Spleen (tissue), 13 donors: ENCODE measurements around the gene KLK7. TPM values are rescaled to one million over a fixed set of nuclear protein-coding genes. Genes with fewer than 3 reads are reported as not detected.

Experiments used
- DNase-seq: peaks from one replicate; pipeline ENCODE4 v3.0.0-alpha.2; 2020
- H3K27ac ChIP-seq, 8 donors: fragments of 200-600 bp; sonication (generic) in 7 of 8; 1 replicate in 4 of 8; 2 replicates in 4 of 8; pipeline versions ENCODE4 v1.5.0 to v1.8.0; 2016 to 2021; ENCODE audit warnings: inconsistent platforms in 4 of 8, mild to moderate bottlenecking in 4 of 8, moderate library complexity in 1 of 8
- H3K27me3 ChIP-seq, 7 donors: fragments of 200-600 bp; sonication (generic) in 6 of 7; replicated peaks in 1 of 7; 1 replicate in 4 of 7; 2 replicates in 3 of 7; pipeline versions ENCODE4 v1.5.0 to v1.8.0; 2016 to 2021; ENCODE audit warnings: inconsistent platforms in 3 of 7, mild to moderate bottlenecking in 1 of 7
- H3K36me3 ChIP-seq, 6 donors: fragments of 200-600 bp; sonication (generic) in 5 of 6; 1 replicate in 4 of 6; 2 replicates in 2 of 6; pipeline versions ENCODE4 v1.5.0 to v1.8.0; 2016 to 2021; ENCODE audit warnings: inconsistent platforms in 2 of 6
- H3K4me1 ChIP-seq, 6 donors: fragments of 200-600 bp; sonication (generic) in 5 of 6; 1 replicate in 3 of 6; 2 replicates in 3 of 6; pipeline versions ENCODE4 v1.5.0 to v1.8.0; 2016 to 2021; ENCODE audit warnings: inconsistent platforms in 3 of 6
- H3K4me3 ChIP-seq, 8 donors: fragments of 200-600 bp; sonication (generic) in 7 of 8; 1 replicate in 4 of 8; 2 replicates in 4 of 8; pipeline versions ENCODE4 v1.5.0 to v1.8.0; 2016 to 2021; ENCODE audit warnings: inconsistent platforms in 4 of 8, mild to moderate bottlenecking in 4 of 8, moderate library complexity in 2 of 8
- H3K9me3 ChIP-seq, 8 donors: fragments of 200-600 bp; sonication (generic) in 7 of 8; 1 replicate in 4 of 8; 2 replicates in 4 of 8; pipeline versions ENCODE4 v1.5.0 to v1.8.0; 2016 to 2021; ENCODE audit warnings: inconsistent platforms in 4 of 8
- POLR2A ChIP-seq, 3 donors: fragments of 450-650 bp; IDR thresholded peaks; one replicate each; pipeline ENCODE4 v1.5.1; 2017; ENCODE audit warnings: antibody characterized with exemption in 3 of 3, mild to moderate bottlenecking in 1 of 3
- POLR2AphosphoS5 ChIP-seq, 3 donors: sonication (generic); formaldehyde crosslinking; IDR thresholded peaks; one replicate each; pipeline ENCODE4 v1.5.1; 2017; ENCODE audit warnings: antibody characterized with exemption in 3 of 3
- WGBS, 5 donors: extraction: QIAGEN DNeasy Blood & Tissue Kit in 3 of 5; methylation state at CpG; one replicate each; pipeline versions ENCODE4 v1.1.5 to v1.1.7; 2013 to 2018; 5-methylcytosine and 5-hydroxymethylcytosine counted together
- intact Hi-C: fragments of 100-400 bp; cut with DNase I; formaldehyde crosslinking; loops from one replicate; pipeline ENCODE4 v1.15.0; 2023; ENCODE audit warnings: low total_unique reads
- long read RNA-seq, 2 donors: transcript quantifications; one replicate each; lab custom pipeline, GENCODE V29; 2026
- polyA plus RNA-seq, 3 donors: library from polyadenylated mRNA; stranded (reverse); fragments of 200-250 nt; gene quantifications; one replicate each; pipeline ENCODE4 v1.2.1, GENCODE V29; 2013
- total RNA-seq, 7 donors: library from RNA; depleted of rRNA in 3 of 7; stranded (reverse); fragments of >200 nt in 3 of 7; fragmentation: NEBNext Ultra II Directional in 4 of 7; extraction: Animal tissue kit (Norgen Biotek cat#: 25700) in 4 of 7; gene quantifications; one replicate each; pipeline versions ENCODE4 v1.1.0 to v1.2.1, GENCODE V29; 2016 to 2021
- TF ChIP-seq, protein P1 (sequence below), 11 experiments: fragments of 200-600 bp in 7 of 11; fragments of 450-650 bp in 4 of 11; sonication (generic) in 4 of 11; IDR thresholded peaks in 8 of 11; conservative IDR thresholded peaks in 3 of 11; 1 replicate in 7 of 11; 2 replicates in 4 of 11; pipeline versions ENCODE4 v1.4.0 to v1.8.0; 2016 to 2021; ENCODE audit warnings: antibody characterized with exemption in 11 of 11, inconsistent platforms in 4 of 11, mild to moderate bottlenecking in 1 of 11
- donor health status: healthy with polysubstance abuse.
- donor health status: DM: no; HTN: no; CAD: no; lungs with moderate emphysema.
- donor health status: DM: no; HTN: no; CAD: no.
- donor health status: Bipolar disorder and iron deficiency.
- donor health status: healthy.
- donor health status: DM: no; HTN: no; CAD: no.
- donor health status: DM: yes; HTN: yes; CAD: no.

The KLK7 gene
- 1 to 10 TPM in 1 of 7 donors, under 1 TPM in 1, not detected in 5; 0.23 to 1.6 TPM for total RNA-seq
- under 1 TPM; 0.03 to 0.45 (median 0.09) TPM for polyA plus RNA-seq
- long read RNA-seq, donor 1, partial matches to known transcripts: 0 of 2 reads
- long read RNA-seq, donor 1, other reads (novel, unspliced or antisense): 0 of 2 reads
- long read RNA-seq, donor 2: 0 reads

DNA sequence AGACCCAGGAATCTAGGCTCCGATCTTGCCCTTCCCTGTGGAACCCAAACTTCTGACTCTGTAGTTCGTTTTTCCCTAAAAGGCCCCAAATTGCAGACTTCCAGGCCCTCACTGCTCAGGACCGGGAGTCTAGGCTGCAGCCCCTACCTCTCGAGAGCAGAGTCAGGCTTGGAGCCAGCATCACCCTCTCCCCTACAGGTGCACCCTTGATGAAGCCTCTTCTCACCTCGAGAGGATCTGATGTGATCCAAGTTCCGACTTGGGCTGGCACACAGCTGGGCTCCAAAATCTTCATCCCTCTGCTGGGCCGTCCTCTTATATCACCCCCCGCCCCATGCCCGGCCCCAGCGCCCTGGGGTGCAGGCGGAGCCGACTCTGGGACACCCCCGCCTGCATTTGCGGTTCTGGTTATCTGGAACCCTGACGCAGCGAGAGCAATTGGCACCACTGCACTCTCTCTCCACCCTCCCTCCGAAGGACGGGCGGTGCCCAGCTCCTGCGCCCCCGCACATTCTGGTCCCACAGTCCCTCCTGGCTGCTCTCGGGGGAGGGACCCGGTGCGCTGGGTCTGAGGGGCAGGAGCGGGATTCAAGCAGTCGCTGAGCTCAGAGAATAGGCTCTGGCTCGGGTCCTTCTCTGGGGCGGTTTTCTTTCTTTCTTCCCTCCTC, at the start of gene KLK7:
TSS of gene KLK7 (minus strand) at position 293 of the 668 bp plus-strand sequence. CDS start 1,518 bp downstream, outside the sequence.
- H3K36me3 ChIP-seq: no peaks in the 10 kb centered on the region
- H3K27me3 ChIP-seq: peaks cover 0 to 75% (median 0%) of the 10 kb centered on the region in 7 donors
- intact Hi-C loops: no loop called here
- WGBS, 5 donors: 16 to 32% (median 21%) methylated on average over 27 to 28 of the region's 28 CpGs
- no peak for DNase-seq
- TF ChIP-seq, protein P1, sequence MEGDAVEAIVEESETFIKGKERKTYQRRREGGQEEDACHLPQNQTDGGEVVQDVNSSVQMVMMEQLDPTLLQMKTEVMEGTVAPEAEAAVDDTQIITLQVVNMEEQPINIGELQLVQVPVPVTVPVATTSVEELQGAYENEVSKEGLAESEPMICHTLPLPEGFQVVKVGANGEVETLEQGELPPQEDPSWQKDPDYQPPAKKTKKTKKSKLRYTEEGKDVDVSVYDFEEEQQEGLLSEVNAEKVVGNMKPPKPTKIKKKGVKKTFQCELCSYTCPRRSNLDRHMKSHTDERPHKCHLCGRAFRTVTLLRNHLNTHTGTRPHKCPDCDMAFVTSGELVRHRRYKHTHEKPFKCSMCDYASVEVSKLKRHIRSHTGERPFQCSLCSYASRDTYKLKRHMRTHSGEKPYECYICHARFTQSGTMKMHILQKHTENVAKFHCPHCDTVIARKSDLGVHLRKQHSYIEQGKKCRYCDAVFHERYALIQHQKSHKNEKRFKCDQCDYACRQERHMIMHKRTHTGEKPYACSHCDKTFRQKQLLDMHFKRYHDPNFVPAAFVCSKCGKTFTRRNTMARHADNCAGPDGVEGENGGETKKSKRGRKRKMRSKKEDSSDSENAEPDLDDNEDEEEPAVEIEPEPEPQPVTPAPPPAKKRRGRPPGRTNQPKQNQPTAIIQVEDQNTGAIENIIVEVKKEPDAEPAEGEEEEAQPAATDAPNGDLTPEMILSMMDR (IDR thresholded peaks at IDR 0.05 in 8 of 11, conservative IDR thresholded peaks at IDR 0.05 in 3 of 11): no peak
- TF ChIP-seq POLR2AphosphoS5 (IDR thresholded peaks at IDR 0.05) (no peak), POLR2A (IDR thresholded peaks at IDR 0.05) (no peak)
- no peak within 1 kb of the TSS for H3K27ac ChIP-seq
- H3K4me1 ChIP-seq: no peaks in the 10 kb centered on the region
- H3K4me3 ChIP-seq: no peak within 1 kb of the TSS
- no peaks in the 10 kb centered on the region for H3K9me3 ChIP-seq

DNA sequence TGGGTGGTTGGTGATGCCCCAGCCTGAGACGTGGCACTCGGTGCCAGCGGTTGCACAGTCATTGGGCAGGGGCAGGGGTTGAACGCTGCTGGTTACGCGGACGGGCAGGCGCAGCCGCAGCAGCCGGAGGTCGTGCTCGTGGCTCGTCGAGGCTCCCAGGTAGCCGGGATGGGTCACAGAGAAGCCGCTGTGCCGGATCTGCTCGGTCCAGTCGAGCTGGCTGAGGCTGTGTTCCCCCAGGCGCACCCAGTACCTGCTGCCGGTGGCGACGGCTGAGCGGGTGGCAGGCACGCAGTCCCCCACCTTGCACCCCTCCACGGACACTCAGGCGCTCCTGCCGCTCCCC, 48.1 kb upstream of the KLK7 start:
- H3K4me3 ChIP-seq: no peak overlapping the region
- no peak for DNase-seq
- H3K4me1 ChIP-seq: no peaks in the 10 kb centered on the region
- no peak overlapping the region for H3K27ac ChIP-seq
- no peaks in the 10 kb centered on the region for H3K9me3 ChIP-seq
- TF ChIP-seq, protein P1 (IDR thresholded peaks at IDR 0.05 in 8 of 11, conservative IDR thresholded peaks at IDR 0.05 in 3 of 11): no peak
- no peak for TF ChIP-seq POLR2AphosphoS5 (IDR thresholded peaks at IDR 0.05)
- no peak for TF ChIP-seq POLR2A (IDR thresholded peaks at IDR 0.05)
- WGBS, 5 donors: 86 to 94% (median 90%) methylated on average over 23 to 28 of the region's 28 CpGs
- peaks cover 0 to 80% (median 3%) of the 10 kb centered on the region in 7 donors for H3K27me3 ChIP-seq
- intact Hi-C loops: no loop called here
- H3K36me3 ChIP-seq: no peaks in the 10 kb centered on the region

DNA sequence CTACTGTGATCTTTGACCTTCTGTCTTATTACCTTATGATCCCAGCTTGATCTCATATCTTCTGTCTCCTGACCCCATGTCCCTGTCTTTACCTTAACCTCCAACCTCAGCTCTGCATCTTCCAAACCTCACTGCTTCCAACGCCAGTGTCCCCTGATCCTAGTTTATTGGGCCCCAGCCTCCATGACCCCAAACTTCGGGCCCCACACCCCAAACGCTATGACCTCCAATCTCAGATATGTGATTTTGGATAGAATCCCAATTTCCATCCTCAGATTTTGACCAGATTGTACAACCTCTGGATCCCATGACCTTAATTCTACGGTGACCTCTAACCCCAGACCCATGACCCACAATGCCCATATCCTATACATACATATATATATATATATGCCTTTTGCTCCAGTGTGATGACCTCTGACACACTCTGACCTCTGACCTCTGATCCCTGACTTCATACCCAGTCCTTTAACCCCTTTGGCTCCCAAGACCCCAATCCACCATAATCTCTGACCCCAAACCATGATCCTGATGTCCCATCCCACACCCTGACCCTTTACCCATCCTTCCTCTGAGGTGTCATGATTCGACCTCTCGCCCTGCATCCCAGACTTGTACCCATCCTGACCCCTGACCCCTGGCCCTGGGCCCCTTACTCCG, 47.6 kb upstream of the KLK7 start:
- H3K4me3 ChIP-seq: no peak overlapping the region
- no peak overlapping the region for H3K27ac ChIP-seq
- intact Hi-C loops: no loop called here
- no peaks in the 10 kb centered on the region for H3K4me1 ChIP-seq
- no peak for TF ChIP-seq POLR2A (IDR thresholded peaks at IDR 0.05)
- TF ChIP-seq, protein P1 (IDR thresholded peaks at IDR 0.05 in 8 of 11, conservative IDR thresholded peaks at IDR 0.05 in 3 of 11): no peak
- no peak for TF ChIP-seq POLR2AphosphoS5 (IDR thresholded peaks at IDR 0.05)
- H3K9me3 ChIP-seq: no peaks in the 10 kb centered on the region
- 76 to 89% (median 84%) methylated on average over 7 of the region's 7 CpGs for whole genome bisulfite sequencing, 5 donors
- H3K27me3 ChIP-seq: peaks cover 0 to 85% (median 8%) of the 10 kb centered on the region in 7 donors
- DNase-seq: no peak
- H3K36me3 ChIP-seq: no peaks in the 10 kb centered on the region

DNA sequence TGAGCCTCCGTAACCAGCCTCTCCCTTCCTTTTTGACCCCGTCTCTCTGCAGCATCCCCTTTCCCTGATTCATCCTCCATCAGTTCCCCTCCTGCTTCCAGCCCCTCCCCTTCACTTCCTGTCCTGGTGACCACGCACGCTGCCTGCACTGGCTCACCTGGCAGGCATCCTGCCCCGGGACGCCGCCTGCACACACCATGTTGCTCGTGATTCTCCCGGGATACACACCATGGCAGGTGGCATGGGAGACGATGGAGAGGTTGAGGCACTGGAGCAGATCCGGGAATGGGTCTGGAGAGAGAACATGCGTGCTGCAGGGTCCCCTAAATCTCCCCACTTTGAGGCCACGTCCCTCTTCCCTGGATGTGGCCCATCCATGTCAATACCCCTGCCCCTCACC, 46.9 kb upstream of the KLK7 start:
- peaks cover 0 to 90% (median 12%) of the 10 kb centered on the region in 7 donors for H3K27me3 ChIP-seq
- intact Hi-C loops: no loop called here
- no peak overlapping the region for H3K27ac ChIP-seq
- no peaks in the 10 kb centered on the region for H3K36me3 ChIP-seq
- no peak for DNase-seq
- no peak overlapping the region for H3K4me3 ChIP-seq
- H3K4me1 ChIP-seq: no peaks in the 10 kb centered on the region
- TF ChIP-seq, protein P1 (IDR thresholded peaks at IDR 0.05 in 8 of 11, conservative IDR thresholded peaks at IDR 0.05 in 3 of 11): no peak
- TF ChIP-seq POLR2AphosphoS5 (IDR thresholded peaks at IDR 0.05) (no peak), POLR2A (IDR thresholded peaks at IDR 0.05) (no peak)
- WGBS, 5 donors: 64 to 72% (median 68%) methylated on average over 13 of the region's 13 CpGs
- no peaks in the 10 kb centered on the region for H3K9me3 ChIP-seq
